DND-41 (cell line): ENCODE data around the gene RBMS1.

Experiments
- ATAC-seq: fragments of 200-7000 bp; cut with Tn5 transposase; 3 replicates; pipeline ENCODE4 v1.9.1; 2021; ENCODE audit warnings: low read depth; ENCODE audit not compliant: insufficient read depth
- DNase-seq: peaks from one replicate; pipeline ENCODE4 v3.0.0-alpha.2; 2020
- H2AFZ ChIP-seq: 2 replicates; pipeline ENCODE4 v1.6.0; 2012; ENCODE audit warnings: low read depth, low read length
- H3K27ac ChIP-seq: 2 replicates; pipeline ENCODE4 v1.5.1; 2012; ENCODE audit warnings: low read length, inconsistent platforms
- H3K27me3 ChIP-seq: fragments of 200-600 bp; sonication (generic); 2 replicates; pipeline ENCODE4 v1.6.0; 2012; ENCODE audit warnings: low read length, mild to moderate bottlenecking, inconsistent platforms; ENCODE audit not compliant: insufficient read depth, poor library complexity
- H3K36me3 ChIP-seq: 2 replicates; pipeline ENCODE4 v1.5.1; 2012; ENCODE audit warnings: low read length, inconsistent platforms; ENCODE audit not compliant: insufficient read depth
- H3K4me1 ChIP-seq: 2 replicates; pipeline ENCODE4 v1.5.1; 2012; ENCODE audit warnings: mild to moderate bottlenecking, low read length; ENCODE audit not compliant: insufficient read depth
- H3K4me2 ChIP-seq: 2 replicates; pipeline ENCODE4 v1.6.0; 2012; ENCODE audit warnings: mild to moderate bottlenecking, moderate library complexity, low read length, inconsistent platforms; ENCODE audit not compliant: insufficient read depth
- H3K4me3 ChIP-seq, 2 experiments: fragments of 200-600 bp in 1 of 2; shearing (Covaris generic) in 1 of 2; 2 replicates each; pipeline ENCODE4 v1.5.1; 2012 to 2016; ENCODE audit warnings: inconsistent platforms in 2 of 2, low read length in 2 of 2, mild to moderate bottlenecking in 2 of 2, low read depth in 1 of 2, moderate library complexity in 1 of 2
- H3K79me2 ChIP-seq: 2 replicates; pipeline ENCODE4 v1.6.0; 2012; ENCODE audit warnings: low read length, inconsistent platforms; ENCODE audit not compliant: insufficient read depth
- H3K9ac ChIP-seq: 2 replicates; pipeline ENCODE4 v1.6.0; 2012; ENCODE audit warnings: low read depth, mild to moderate bottlenecking, inconsistent platforms, low read length, moderate library complexity
- H3K9me3 ChIP-seq: 2 replicates; pipeline ENCODE4 v1.5.1; 2012; ENCODE audit warnings: low read length, moderate library complexity, mild to moderate bottlenecking, inconsistent platforms; ENCODE audit not compliant: insufficient read depth, severe bottlenecking
- H4K20me1 ChIP-seq: 2 replicates; pipeline ENCODE4 v1.6.0; 2012; ENCODE audit warnings: low read length; ENCODE audit not compliant: insufficient read depth
- EZH2 ChIP-seq: IDR thresholded peaks from 3 replicates; pipeline ENCODE4 v1.6.1; 2012; ENCODE audit warnings: borderline replicate concordance, low read depth, mild to moderate bottlenecking, moderate library complexity, low read length, inconsistent platforms; ENCODE audit not compliant: severe bottlenecking
- TF ChIP-seq, protein P1 (sequence below): IDR thresholded peaks from 2 replicates; pipeline ENCODE4 v1.5.1; 2012; ENCODE audit warnings: borderline replicate concordance, low read length, moderate library complexity, mild to moderate bottlenecking; ENCODE audit not compliant: poor library complexity, severe bottlenecking; ENCODE audit errors: extremely low read depth

The RBMS1 gene

DNA sequence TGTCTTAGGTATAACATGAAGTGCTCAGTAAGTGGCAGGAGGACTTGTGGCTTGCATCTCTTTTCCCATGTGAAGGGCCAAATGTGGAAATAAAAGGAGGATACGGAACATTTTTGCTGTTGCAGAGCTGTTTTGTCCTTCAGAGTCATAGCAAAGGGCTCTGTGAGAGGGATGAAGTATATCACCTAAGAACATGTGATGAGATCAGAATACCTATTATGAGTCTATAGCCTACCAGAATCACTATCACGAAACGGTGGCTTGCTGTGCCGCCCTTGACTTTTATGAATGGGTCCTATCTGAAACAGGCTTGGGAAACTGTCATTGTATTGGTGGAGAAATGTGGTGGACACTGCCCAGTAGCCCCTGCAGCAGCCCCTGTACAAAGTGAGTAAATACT lies 226.6 kb downstream of the RBMS1 start:
- Histone ChIP-seq H3K9ac (no peak overlapping the region), H3K4me1 (no peaks in the 10 kb centered on the region), H3K9me3 (no peaks in the 10 kb centered on the region), H2AFZ (no peak overlapping the region), H3K4me2 (no peak overlapping the region), H3K79me2 (no peaks in the 10 kb centered on the region), H3K36me3 (peaks cover 13% of the 10 kb centered on the region), H3K27ac (no peak overlapping the region), H3K4me3 (no peak overlapping the region), H3K27me3 (no peaks in the 10 kb centered on the region), H4K20me1 (no peaks in the 10 kb centered on the region)
- DNase-seq = no peak
- ATAC-seq = no peak
- no peak for TF ChIP-seq EZH2
- TF ChIP-seq, protein P1, sequence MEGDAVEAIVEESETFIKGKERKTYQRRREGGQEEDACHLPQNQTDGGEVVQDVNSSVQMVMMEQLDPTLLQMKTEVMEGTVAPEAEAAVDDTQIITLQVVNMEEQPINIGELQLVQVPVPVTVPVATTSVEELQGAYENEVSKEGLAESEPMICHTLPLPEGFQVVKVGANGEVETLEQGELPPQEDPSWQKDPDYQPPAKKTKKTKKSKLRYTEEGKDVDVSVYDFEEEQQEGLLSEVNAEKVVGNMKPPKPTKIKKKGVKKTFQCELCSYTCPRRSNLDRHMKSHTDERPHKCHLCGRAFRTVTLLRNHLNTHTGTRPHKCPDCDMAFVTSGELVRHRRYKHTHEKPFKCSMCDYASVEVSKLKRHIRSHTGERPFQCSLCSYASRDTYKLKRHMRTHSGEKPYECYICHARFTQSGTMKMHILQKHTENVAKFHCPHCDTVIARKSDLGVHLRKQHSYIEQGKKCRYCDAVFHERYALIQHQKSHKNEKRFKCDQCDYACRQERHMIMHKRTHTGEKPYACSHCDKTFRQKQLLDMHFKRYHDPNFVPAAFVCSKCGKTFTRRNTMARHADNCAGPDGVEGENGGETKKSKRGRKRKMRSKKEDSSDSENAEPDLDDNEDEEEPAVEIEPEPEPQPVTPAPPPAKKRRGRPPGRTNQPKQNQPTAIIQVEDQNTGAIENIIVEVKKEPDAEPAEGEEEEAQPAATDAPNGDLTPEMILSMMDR = no peak

DNA sequence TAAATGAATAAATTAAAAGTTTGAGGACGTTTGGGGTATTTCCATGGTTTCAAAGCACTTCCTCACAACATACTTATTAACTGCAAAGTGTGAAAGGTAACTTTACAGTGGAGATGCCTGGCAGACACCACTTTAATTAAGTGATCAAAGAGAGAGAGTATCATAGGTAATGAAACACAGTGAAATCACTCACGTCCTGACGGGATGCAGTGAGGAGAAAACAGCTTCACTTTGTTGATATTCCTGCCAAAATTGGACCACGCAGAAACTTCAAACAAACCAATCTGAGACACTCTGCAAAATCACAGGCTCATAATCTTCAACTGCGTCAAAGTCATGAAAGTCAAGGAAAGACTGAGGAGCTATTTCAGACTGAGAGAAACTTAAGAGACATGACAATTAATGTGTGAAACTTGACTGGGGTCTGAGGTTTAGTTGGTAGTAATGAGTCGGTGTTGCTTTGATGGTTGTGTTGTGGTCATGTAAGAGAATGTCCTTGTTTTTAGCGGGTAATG lies 227.5 kb downstream of the RBMS1 start:
- Histone ChIP-seq H3K36me3 (peaks cover 6% of the 10 kb centered on the region), H3K9ac (no peak overlapping the region), H3K79me2 (no peaks in the 10 kb centered on the region), H3K27ac (no peak overlapping the region), H4K20me1 (no peaks in the 10 kb centered on the region), H3K4me1 (no peaks in the 10 kb centered on the region), H2AFZ (no peak overlapping the region), H3K4me2 (no peak overlapping the region), H3K9me3 (no peaks in the 10 kb centered on the region), H3K4me3 (no peak overlapping the region), H3K27me3 (no peaks in the 10 kb centered on the region)
- DNase-seq (no peak), ATAC-seq (no peak)
- TF ChIP-seq, protein P1 = no peak
- no peak for TF ChIP-seq EZH2

DNA sequence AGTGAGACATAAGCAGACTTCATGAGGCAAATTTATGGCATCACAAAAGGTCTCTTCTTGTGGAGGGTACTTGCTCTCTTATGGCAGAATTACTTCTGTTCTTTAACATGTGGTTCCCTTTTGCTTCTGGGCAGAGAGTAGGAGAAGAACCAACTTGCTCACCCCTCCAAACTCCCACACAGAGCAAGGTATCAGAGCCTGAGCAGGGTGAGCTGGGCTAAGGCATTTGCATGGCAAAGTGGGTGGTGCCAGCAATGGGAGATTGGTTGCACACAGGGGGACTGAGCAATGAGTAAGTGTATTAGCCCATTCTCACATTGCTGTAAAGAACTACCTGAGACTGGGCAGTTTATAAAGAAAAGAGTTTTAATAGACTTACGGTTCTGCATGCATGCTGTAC lies 229.3 kb downstream of the RBMS1 start:
- no peak for ATAC-seq
- no peaks in the 10 kb centered on the region for H3K79me2 ChIP-seq
- H3K4me1 ChIP-seq = no peaks in the 10 kb centered on the region

More for the DNA sequence above, 229.3 kb downstream of the RBMS1 start:
- Histone ChIP-seq H3K9ac (no peak overlapping the region), H3K36me3 (no peaks in the 10 kb centered on the region), H3K27me3 (no peaks in the 10 kb centered on the region), H3K4me3 (no peak overlapping the region), H3K27ac (no peak overlapping the region), H4K20me1 (no peaks in the 10 kb centered on the region), H3K4me2 (no peak overlapping the region), H2AFZ (no peak overlapping the region), H3K9me3 (no peaks in the 10 kb centered on the region)
- DNase-seq = no peak
- TF ChIP-seq EZH2 = no peak
- TF ChIP-seq, protein P1 = no peak
